Hepatocyte (in vitro differentiated cells): ENCODE data around the gene FRAS1.

ENCODE experiments used
- CTCF ChIP-seq: fragments of 200-600 bp; sonication (generic); IDR thresholded peaks from 2 replicates; pipeline ENCODE4 v1.5.1; 2016; ENCODE audit warnings: antibody characterized with exemption, mild to moderate bottlenecking; ENCODE audit not compliant: poor library complexity
- EZH2 ChIP-seq: fragments of 200-600 bp; sonication (generic); IDR thresholded peaks from 2 replicates; pipeline ENCODE4 v1.6.1; 2016; ENCODE audit warnings: antibody characterized with exemption, mild to moderate bottlenecking, borderline replicate concordance
- EZH2phosphoT487 ChIP-seq: fragments of 200-600 bp; sonication (generic); IDR thresholded peaks from one replicate; pipeline ENCODE4 v1.6.1; 2018; ENCODE audit warnings: antibody characterized with exemption, mild to moderate bottlenecking, low read depth, moderate library complexity; ENCODE audit not compliant: unreplicated experiment, severe bottlenecking

DNA sequence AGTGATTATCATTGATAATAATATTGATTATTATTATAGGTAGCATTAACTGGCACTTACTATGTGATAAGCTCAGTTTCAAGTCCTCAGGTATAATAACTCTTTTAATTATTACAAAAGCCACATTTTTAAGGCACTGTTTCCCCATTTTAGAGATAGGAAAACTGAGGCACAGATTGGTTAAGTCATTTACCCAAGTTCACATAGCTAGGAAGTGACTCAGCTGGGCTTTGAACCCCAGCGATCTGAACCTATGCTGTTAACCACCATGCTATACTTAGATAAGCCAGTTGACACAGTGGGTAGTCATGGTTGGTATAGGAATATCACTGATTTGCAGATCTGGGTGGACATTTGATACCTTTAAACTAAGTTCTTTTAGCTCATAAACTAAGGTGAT, 110.4 kb downstream of the FRAS1 start:
- TF ChIP-seq EZH2phosphoT487 (no peak), CTCF (no peak), EZH2 (no peak)
